Dedifferentiated amniotic fluid mesenchymal stem cell (primary cell): ENCODE measurements around the gene ADARB2.

Source experiments
- DNase-seq: peaks from one replicate; pipeline ENCODE4 v3.0.0-alpha.2; 2016; ENCODE audit errors: extremely low spot score

Gene ADARB2

DNA sequence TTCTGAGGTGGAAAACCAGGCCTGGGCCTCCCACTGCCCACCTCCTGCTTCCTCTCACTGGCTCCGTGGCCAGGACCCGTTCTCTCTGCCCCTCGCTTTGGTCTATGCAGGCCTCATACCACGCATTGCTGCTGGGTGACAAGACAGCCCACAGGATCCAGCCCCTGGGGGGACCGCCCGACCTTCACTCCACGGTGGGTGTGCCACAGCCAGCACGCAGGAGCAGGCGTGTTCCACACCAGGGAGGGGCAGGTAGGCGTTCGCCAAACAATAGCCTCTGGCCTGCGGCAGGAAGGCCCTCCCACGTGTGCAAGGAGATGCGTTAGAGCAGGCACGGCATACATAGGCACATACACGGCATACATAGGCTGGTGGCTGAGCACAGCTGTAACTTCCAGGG, 447.7 kb downstream of the ADARB2 start:
- DNase-seq: no peak

DNA sequence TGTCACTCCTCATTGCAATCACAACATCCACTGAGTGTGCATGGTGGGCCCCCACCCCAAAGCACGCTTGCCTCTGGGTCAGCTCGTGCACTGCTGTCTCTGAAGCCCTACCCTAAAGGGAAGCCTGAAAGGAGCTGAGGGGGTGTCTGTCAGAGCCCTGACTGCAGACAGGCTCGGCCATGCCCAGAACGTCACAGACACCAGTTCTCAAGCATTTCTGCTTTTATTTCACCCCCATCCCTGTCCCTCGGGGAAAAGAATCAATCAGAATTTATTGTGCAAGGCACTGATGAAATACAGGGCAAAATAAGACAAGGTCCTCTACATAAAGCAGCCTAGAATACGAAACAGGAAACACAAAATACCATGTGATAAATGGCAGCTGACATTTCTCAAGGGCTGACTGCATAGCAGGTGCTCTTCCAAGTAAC, 449.3 kb downstream of the ADARB2 start:
- DNase-seq: no peak

DNA sequence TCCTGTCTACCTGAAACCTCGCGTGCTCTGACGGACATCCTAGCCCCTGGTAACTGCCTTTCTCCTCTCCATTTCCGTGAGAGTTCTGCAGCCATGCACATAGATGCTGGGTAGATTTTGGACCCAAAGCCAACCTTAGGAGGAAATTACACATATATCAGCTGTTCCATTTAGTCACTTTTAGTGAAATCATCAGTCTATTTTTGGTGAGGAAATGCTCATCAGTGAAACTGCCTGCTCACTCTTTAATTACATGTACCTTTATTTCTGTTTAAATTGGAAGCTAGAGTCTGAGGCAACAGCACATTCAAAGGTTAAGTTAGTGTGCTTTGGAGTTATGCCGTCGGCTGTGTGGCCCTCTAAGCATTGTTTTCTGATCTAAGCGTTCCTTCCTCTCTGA, 449.8 kb downstream of the ADARB2 start:
- no peak for DNase-seq

DNA sequence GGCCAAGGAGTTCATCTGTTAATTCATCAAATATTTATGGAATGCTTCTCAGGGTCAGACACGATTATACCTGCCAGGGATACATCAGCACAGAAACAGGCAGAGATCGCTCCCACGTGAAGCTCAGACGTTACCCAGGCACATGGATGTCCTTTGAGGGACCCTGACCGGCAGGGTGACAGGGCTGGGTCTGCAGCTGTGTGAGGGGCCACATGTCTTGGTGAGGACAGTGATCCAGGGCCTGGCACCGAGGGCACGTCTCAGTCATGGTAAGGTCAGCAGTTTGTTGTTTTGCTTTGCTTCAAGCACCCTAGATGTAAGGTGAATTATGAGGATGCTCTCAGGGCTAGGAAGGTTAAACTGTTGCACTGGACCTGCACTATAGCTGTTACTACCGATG, 453.2 kb downstream of the ADARB2 start:
- DNase-seq: no peak

DNA sequence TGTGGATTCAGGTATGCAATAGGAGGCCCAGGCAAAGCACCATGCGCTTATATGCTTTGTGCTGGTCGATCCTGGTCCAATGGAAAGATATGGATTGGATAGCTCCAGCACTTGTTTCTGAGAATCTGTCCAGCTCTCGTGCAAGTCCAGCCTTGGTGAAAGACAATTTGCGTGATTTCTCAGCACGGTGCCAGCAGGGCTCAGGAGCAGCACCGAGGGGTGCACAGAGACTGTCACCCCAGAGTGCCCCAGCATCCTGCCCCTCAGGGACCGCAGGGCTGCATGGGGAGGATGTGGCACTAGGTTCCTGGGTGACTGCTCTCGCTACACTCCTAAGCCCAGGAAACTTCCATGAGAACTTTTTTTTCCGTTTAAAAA, 455.9 kb downstream of the ADARB2 start:
- DNase-seq: no peak

DNA sequence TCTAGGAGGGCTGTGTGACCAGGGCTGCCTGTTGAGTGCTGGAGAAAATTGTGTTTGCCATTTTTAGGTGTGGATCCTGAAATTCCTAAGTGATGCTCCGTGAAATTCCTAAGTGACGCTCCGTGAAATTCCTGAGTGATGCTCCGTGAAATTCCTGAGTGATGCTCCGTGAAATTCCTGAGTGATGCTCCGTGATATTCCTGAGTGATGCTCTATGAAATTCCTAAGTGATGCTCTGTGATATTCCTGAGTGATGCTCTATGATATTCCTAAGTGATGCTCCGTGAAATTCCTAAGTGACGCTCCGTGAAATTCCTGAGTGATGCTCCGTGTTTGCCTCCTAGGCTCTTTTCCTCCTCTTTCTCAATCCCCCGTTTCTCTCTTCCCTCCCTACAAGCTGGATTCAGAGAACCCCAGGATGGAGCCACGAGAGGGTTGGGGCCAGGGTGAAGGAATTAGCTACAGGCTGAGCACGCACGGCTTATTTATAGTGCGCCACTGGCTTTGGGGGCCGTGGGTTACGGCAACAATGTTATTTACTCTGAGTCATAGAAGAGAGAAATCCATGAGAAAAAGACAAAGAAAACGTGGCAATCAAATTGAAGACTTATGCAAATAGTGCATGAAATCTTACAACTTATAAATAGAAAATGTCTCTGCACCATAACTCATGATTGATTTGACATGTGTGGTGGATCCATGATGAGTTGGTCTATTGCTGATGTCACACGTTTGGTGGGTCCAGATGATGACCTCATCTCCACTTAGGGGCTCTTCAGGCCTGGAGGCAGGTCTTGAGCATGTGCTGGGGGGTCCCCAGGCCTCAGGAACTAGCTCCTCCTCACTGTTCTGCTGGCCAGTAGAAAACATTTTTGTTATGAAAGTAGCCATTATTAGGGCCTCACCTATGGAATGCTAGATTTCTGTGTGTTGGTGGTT, 456.6 kb downstream of the ADARB2 start:
- DNase-seq: no peak

DNA sequence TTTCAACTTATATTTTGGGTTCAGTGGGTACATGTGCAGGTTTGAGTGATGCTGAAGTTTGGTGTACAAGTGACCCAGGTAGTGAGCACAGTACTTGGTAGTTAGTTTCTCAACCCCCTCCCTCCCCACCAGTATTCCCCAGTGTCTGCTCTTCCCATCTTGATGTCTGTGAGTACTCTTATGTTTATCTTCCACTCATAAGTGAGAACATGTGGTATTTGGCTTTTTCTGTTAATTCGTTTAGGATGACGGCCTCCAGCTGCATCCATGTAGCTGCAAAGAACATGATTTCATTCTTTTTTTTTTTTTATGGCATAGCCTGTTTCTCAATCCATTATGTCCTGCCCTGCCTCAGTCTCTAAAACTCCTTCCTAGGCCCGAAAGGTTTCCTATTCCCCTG, 459.0 kb downstream of the ADARB2 start:
- DNase-seq: no peak

DNA sequence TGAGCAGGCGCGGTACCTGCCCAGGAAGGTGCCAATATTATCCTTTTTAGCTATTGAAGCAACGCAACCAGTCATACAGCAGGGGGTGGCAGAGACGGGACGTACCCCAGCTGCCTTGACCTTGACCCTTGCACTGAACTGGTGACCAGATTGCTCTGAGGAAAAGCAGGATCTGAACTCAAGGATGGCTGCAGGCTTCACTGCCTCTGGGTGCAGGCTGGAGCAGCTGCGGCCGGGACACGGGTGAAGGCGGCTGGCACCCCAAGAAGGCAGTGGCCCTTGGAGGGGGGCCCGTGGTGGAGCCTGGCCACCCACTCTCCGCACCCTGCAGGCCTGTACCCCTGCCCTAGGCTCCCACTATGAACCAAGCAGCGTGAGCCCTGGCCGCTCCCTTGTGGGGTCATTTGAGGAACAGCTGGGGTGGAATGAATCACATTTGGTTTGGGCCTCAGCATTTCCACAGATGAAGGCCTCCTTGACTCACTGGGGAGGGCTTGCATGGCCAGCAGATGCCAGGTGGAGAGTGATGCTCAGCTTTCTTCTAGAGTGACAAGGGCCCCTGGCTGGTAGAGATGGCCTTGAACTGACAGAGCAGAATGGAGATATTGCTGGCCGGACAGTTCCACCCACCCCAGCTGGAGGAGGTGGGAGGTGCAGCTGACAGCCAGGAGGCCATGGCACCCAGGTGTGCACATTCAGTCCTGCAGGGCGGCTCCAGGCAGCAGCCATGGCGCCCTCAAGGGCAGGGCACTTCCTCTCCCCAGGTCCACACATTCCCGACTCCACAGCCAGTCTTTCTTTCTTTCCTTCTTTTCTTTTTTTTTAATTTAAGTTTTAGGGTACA, 462.4 kb downstream of the ADARB2 start:
- no peak for DNase-seq

DNA sequence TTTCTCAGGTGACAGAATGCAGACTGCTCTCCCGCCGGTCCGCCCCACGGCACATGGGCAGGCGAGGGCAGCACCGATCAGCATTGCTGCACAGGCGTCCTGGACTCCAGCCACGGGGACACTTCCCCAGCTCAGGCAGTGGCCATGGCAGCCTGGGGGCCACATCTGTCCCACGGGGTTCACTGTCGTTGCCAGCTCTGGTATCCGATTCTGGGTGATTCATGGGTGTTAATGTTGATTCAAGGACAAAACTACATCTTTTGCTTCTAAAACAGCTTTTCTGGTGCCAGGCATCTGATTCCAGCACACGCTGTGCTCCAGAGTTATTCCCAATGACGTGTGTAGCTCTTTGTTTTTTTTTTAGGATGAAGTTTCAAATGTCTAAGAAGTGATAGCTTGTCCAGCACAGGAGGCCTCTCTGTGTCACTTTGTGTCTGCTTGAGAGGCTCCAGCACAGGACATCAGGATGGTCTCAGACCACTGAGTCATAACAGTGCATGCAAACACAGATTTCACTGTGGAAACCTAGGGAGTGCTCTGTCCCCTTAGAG, 463.1 kb downstream of the ADARB2 start:
- no peak for DNase-seq

DNA sequence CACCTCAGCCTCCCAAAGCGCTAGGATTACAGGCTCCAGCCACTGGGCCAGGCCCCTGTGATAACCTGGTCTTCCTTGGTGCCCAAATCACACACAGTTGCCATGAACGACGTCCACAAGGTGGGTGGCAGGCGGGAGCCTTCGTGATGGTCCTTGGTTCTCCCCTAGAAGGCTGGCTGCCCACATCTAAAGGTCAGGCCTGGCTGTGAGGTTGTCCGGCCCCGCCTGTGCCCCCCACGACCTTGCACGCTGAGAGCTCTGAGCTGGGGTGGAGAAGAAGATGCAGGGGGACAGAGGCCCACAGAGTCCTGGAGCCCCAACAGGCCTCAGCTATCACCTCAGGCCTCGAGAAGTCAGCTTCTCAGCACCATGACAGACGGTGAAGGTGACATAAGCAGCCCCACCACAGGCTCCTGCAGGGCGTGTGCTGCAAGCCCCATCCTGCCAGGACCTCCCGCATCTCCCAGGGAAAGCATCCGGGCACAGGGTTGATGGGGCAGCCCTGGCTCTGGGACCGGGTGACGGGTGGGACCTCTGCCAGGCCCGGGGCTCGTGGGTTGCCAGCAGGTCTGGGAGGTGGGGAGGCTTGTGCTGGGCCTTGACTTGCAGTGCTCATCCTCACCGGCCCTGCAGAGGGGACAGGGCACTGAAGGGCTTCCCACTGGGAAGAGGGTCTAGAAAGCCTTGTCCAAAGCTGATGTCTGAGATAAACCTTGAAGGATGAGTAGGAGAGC, 463.8 kb downstream of the ADARB2 start:
- DNase-seq: no peak

DNA sequence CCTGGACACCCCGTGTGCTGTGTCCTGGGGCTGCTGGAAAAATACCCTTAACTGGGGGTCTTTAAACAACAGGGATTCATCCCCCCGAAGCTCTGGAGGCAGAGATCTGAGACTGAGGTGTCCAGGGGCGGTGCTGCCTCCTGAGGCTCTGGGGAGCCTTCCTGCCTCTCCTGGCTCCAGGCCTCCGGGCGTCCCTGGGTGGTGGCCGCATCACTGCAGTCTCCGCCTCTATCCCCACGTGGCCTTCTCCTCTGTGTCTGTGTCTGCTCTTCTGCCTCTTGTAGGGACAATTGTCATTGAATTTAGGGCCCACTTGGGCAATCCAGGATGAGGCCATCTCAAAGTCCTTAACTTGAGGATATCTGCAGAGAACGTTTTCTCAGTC, 464.6 kb downstream of the ADARB2 start:
- no peak for DNase-seq

DNA sequence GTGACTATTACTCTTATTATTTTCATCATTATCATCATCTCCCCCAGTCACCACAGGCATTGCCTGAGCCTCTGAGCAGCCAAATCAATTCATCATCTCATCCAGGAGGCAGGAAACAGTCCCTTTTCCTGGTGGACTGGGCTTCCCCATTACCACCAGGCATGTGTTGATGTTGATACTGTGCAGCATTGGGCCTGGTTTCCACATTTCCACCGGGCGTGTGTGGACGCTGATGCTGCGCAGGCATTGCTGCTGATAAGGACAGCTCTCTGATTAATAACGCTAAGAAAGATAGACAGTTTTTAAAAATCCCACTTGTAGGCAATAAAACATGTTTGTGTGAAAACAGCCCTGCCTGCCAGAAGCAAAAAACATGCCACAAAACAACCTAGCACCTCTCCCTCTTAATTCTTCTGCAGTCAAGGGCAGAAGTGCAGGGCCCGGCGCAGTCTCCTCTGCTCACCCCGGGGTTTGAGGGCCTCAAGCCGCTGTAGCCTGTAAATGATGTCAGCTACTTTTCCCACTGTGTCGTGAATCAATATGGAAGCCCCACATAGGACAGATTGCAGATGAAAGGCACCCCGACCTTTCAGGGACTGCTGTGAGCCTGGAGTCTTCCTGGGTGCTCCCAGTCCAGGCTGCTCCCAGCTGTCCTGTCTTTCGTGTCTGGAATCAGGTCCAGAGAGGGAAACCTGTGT, 465.1 kb downstream of the ADARB2 start:
- DNase-seq: no peak

DNA sequence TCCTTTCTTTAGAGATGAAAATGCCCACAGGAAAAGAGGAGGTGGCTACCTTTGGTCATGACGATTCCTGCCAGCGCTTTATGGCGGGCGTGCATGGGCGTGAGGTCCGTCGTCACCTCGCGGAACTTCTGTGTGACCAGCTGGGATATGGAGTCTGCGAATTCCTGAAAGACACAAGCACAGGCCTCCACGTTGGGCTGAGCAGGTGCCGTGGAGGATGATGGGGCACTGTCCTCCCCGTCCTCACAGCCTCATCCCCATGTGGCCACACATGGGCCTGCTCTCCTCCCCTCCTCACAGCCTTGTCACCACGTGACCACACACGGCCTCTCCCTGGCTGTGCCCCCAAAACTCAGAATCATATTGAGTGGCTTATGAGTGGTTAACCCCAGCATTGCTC, 466.4 kb downstream of the ADARB2 start:
- DNase-seq: no peak

DNA sequence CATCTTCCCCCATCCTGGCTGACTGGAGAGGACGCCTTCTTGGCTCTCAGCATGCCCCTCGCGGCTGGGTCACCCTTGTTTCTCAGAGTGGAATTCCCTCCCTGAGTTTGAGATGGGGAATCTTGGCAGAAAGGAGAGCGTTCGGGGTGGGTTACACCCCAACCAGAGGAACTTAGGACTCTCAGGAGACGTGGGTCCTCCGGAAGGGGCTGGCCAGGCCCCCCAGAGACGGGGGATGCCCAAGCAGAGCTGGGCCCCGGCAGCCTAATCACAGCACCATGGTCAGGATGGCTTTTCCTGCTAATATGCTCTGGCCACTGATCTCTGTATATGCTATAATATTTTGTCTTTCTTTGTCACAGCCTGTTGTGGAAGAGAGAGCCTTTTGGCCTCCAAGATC, 466.8 kb downstream of the ADARB2 start:
- no peak for DNase-seq

DNA sequence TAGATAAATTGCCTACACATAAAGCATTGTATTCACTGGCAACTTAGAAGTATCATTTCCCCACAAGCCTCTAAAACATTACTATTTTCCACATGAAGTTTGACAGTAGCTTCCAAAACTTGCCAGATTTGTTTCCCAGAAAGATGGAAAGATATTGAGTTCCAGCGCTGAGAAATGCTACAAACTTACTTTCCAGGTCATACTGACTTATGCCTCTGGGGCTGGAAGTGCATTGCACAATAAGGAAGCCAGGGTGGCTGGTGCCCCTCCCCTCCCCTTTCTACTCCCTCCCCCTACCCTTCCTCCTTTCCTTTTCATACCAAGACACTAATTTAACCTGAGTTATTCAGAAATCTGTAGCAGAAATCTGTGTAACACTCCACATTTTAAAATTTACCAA, 468.5 kb downstream of the ADARB2 start:
- no peak for DNase-seq

DNA sequence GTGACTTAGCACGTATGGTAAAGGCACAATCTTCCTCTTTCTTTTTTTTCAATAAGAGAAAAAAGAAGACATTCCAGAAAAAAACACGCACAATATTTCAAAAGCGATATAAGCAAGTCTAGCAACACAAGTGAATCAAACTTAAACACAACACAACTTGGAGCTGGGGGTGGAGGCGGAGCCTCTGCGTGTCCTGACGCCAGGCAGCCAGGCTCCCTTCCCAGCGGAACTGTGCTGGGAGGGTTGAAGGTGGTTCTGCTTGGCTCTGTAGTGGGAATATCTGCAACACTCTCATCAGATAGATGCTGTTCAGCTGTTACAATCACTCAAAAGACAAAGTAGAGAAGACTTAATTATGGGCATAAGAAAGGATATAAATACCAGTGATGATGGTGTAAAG, 469.8 kb downstream of the ADARB2 start:
- no peak for DNase-seq

DNA sequence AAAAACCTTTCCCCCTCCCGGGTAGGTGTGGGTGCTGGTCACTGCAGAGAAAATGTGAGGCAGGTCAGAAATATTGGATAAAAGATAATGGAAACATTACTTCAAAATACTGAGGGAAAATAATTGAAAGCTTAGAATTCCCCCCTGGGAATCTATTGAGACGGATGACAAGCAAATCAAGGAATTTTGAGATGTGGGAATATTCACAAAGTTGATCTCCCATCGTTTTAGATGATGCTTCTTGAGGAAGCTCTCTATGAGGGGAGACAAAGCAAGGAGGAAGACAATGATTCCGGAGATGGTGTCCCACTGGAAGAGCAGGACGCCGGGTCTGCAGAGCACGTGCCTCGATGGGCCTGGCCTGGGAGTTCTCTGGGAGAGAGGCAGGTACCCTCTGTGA, 470.2 kb downstream of the ADARB2 start:
- DNase-seq: no peak

DNA sequence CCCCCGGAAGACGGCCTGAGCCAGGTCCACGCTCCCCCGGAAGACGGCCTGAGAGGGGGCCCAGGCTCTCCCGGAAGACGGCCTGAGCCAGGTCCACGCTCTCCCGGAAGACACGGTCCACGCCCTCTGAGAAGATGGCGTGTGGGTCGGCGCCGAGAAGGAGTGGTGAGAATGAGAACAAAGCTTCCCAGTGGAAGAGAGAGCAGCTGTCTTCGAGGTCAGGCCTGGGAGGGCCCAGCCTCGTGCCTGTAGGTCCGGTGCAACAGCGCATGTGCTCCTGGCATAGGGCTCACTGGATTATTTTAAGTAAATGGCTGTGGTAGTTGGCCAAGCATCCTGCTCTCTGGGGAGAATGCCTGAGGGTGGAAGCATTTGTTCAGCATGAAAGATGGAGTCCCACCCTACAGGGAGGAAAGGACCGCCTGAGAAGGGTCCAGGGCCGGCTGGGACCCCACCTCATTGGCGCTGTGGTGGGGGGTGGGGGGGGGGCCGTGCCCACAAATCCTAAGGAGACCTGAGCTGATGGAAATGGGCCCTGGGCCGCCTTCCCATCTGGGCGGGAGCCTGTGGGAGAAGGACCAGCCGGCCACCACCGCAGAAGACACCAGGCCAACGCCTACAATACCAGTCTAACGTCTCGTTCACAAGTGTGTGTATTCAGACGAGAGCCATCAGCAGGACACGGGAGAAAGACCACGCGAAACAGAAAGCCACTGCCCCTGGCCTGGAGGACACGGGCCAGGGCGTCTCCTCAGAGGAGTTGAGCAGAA, 471.1 kb downstream of the ADARB2 start:
- no peak for DNase-seq

DNA sequence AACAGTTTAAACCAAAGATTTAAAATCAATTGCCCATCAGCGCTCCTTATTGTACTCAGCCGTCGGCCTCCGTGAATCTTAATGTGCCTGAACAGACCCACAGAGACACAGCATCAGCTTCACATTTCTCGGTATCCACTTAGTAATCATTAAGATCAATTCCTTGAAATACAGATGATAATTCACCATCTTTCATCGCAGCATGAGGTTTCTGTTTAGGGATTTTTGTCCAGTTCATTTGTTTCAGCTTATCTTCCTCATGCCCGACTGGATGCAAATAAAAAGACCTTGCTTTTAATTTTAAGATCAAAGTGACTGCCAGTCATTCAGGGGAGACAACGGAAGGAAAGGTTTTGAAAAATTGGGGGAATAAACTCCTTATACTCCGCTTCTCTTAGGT, 473.3 kb downstream of the ADARB2 start:
- DNase-seq: no peak

DNA sequence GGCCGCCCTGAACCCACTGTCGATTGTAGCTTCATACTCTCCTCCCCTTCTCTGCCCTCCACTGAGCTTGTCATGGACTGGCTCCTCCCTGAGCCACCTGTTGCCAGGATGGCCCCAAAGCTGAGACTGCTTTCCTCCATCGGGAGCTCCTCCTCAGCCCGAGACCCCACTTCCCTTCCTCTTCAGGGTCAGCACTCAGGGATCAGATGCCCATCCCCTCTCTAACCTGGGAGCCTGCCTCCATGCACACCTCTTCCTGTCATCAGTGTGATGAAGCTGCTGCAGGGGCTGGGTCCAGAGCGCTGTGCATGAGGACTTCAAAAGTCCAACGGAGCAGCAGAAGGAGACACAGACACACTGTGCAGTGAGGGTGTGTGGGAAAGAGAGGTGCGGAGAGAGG, 480.1 kb downstream of the ADARB2 start:
- no peak for DNase-seq

DNA sequence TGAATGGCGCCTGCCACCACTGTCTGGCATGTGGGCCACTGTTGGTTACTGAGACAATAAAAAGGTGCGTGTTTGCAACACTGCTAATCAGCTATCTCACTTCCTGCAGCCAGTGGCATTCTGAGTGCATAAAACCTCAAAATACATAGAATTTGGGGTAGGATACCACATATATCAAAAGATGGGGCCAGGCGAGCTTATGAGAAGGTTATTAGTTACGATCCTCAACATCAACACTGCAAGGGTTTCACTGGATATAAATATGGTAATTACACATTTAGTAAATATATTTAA, 480.9 kb downstream of the ADARB2 start:
- no peak for DNase-seq
